Activated gamma-delta T cell (primary cell): ENCODE data around the gene OR6Y1.

Source experiments
- DNase-seq: peaks from one replicate; lab custom pipeline; 2025; lab: John Stamatoyannopoulos, UW
- total RNA-seq, 2 donors: gene quantifications; one replicate each; lab custom pipeline; 2026; lab: John Stamatoyannopoulos, UW

The OR6Y1 gene
- total RNA-seq = 0 to 0.09 reads per million in 2 donors

GRCh38 chr1:158554352-158554751 lies at the start of gene OR6Y1:
OR6Y1 (minus strand) TSS chr1:158554405; CDS start chr1:158548105, 6,300 bp downstream.
- DNase-seq = no peak

- no peak for DNase-seq
These were observed 46.5 kb upstream of the OR6Y1 start for GRCh38 chr1:158600735-158601134.

- DNase-seq = no peak
These were observed 32.7 kb upstream of the OR6Y1 start for GRCh38 chr1:158586942-158587341.

GRCh38 chr1:158583962-158584361 lies 29.8 kb upstream of the OR6Y1 start:
- no peak for DNase-seq

GRCh38 chr1:158579733-158580132 lies 25.5 kb upstream of the OR6Y1 start, which contains the start of gene OR10X1:
OR10X1 (minus strand) TSS chr1:158579899; CDS start chr1:158579899, 0 bp downstream.
- no peak for DNase-seq

GRCh38 chr1:158577561-158577960 lies 23.4 kb upstream of the OR6Y1 start:
- DNase-seq = no peak

- no peak for DNase-seq
These were observed 18.0 kb upstream of the OR6Y1 start for GRCh38 chr1:158572226-158572625.

- DNase-seq = no peak
These were observed 16.3 kb upstream of the OR6Y1 start, which contains the start of gene OR6P1 for GRCh38 chr1:158570480-158570879. OR6P1 (minus strand) TSS chr1:158570580; CDS start chr1:158563604, 6,976 bp downstream.

GRCh38 chr1:158564608-158565007 lies 10.4 kb upstream of the OR6Y1 start:
- no peak for DNase-seq

GRCh38 chr1:158563853-158564252 lies 9.6 kb upstream of the OR6Y1 start:
- DNase-seq = no peak

GRCh38 chr1:158559696-158560095 lies 5.5 kb upstream of the OR6Y1 start:
- DNase-seq = no peak

GRCh38 chr1:158552296-158552695 lies 1.9 kb downstream of the OR6Y1 start:
- DNase-seq = no peak

GRCh38 chr1:158547533-158547932 lies 6.7 kb downstream of the OR6Y1 start:
- DNase-seq = no peak

GRCh38 chr1:158537609-158538008 lies 16.6 kb downstream of the OR6Y1 start:
- no peak for DNase-seq

GRCh38 chr1:158534496-158534895 lies 19.7 kb downstream of the OR6Y1 start:
- DNase-seq = no peak

GRCh38 chr1:158527190-158527815 lies 26.9 kb downstream of the OR6Y1 start:
- no peak for DNase-seq

- no peak for DNase-seq
These were observed 32.5 kb downstream of the OR6Y1 start for GRCh38 chr1:158521666-158522058.

- DNase-seq = no peak
These were observed 33.1 kb downstream of the OR6Y1 start for GRCh38 chr1:158520955-158521665.

- no peak for DNase-seq
These were observed 34.2 kb downstream of the OR6Y1 start for GRCh38 chr1:158520021-158520420.

GRCh38 chr1:158516966-158517365 lies 37.2 kb downstream of the OR6Y1 start:
- DNase-seq = no peak

- DNase-seq = no peak
These were observed 44.6 kb downstream of the OR6Y1 start for GRCh38 chr1:158509471-158510156.

GRCh38 chr1:158507511-158507910 lies 46.7 kb downstream of the OR6Y1 start:
- DNase-seq = no peak
